ENCODE data around the gene FOXD4L1.
"Not testable (repeated sequence)": the region's sequence is repeated elsewhere in the genome, so short reads cannot be mapped to it uniquely, and the experiment has no call there.

Gene FOXD4L1

DNA sequence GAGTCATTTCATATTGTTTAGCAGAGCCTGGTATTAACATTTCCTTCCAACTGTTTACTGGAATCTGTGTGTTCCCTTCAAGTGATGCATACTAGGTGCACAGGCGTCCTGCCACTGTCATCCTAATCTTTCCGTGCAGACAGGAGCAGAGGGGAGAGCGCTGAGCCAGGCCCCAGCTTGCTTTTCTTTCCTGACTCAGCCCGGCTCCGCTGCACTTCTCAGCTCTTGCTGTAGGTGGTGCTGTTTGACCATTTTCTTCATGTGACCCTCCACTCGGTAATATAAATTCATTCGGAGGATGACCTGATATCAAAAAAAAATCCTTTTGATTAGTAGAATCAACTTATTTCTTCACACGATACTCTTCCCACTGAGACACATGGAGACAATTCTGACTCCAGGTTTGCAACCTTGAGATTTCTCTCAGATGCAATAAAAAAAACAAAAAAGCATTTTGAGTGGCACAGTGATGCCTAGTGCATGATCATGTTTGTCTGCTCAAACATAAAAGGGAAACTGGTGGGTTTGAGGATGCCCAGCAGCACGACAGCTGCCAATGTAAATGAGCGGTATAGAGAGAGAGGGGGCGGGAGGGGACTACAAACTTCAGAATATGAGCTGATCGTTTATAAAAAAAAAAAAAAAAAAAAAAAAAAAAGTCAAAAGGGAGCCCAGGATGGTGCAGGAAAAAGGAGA lies 29.0 kb downstream of the FOXD4L1 start:
- not testable (repeated sequence) for DNase-seq

GRCh38 chr2:113528126-113528525 lies 29.7 kb downstream of the FOXD4L1 start:
- DNase-seq: peak in 2 of 4 experiments; percentile 0 to 1

DNA sequence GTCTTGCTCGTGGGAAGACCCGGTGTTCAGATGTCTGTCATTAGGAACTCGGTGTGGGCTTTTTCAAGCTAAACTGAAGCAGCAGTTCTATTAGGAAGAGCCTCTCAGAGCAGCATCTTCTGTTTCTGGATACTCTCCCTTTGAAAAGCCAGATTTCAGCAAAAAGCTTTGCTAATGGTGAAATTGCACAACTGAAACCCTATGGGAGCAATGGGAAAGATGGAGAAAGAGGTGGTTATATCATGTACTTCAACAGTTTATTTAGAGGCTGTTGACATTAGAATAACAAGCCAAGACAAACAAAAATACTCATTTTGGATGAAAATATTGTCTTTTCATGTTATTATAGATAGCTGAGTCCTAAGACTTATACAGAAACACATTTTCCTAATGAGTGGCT lies 30.4 kb downstream of the FOXD4L1 start:
- not testable (repeated sequence) for DNase-seq

GRCh38 chr2:113532991-113533390 lies 34.5 kb downstream of the FOXD4L1 start:
- not testable (repeated sequence) for DNase-seq

- DNase-seq: not testable (repeated sequence)
Measured at GRCh38 chr2:113536573-113536972, 38.1 kb downstream of the FOXD4L1 start.

DNA sequence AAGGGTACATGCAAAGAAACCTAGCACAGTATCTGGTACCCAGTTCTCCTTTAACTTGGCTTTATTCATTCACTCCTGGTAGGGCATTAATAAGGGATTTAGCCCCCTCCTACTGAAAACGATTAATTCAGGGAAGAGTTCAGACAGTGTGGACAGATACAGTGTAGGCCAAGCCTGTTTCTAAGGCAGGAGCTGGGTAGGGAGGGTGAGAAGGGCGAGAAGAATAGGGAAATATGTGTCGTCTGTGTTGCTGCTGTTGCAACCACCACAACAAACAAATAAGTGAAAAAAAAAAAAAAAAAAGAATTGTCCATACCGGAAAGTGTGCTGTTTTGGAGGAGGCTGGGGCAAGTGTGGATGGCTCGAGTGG lies 42.4 kb downstream of the FOXD4L1 start:
- DNase-seq: not testable (repeated sequence)

DNA sequence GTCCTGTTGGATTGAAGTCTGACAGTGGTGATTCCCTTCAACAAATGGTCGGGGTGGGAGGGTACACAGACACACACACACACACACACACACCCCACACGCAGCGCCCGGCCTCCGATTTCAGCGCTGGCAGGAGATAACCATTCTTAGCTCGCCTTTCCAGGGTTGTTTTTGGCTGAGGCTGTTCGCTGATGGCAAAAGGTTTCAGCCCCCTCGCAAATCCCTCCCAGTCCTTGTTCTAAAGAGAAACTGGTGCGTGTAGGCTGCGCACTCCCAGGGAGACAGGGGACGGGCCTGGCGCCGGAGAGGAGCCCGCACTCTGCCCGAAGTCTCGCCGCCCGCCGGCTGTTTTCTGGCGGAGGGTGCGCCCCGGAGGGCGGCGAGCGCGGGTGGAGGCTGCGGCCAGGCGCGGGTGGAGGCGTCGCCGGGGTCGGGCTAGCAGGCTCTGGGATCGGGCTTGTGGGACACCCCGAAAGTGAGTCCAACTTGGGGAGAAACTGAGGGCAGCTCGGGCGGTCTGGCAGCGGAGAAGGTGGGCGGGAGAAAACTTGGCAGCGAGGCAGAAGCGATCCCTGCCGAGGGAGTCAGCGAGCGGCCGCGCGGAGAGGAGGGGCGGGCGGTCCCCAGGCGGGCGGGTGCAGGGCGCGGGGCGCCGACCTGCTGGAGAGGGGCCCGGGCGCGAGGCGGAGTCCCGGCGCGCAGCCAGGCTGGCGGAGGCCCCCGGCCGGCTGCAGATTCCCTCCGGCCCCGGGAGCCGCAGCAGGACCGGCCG lies 42.9 kb downstream of the FOXD4L1 start:
- DNase-seq: peak; percentile 2 to 49 (median 18)

DNA sequence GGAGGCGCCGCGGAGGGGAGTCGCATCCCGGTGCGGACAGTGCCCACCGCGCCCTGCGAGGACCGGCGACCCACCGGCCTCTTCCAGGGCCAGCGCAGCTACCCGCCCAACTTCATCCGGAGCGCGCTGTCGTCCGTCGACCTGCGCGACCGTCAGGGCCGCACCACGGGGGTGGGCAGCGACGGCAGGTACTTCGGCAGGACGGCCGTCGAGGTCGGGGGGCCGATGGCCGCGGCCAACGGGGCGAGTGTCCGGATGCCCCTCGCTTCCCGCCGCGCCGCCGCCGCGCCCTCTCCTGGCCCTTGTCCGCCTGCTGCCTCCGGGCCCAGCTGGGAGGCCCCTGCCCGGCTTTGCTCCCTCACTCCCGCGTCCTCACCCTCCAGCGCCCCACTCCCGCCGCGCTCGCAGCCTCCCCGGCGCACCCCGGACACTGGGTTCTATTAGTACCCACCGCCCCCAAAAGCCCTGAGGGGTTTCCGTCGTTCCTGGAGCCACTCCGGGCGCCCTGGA lies 43.6 kb downstream of the FOXD4L1 start:
- DNase-seq: peak in 2 of 4 experiments; percentile 0 to 6

- peak in 1 of 4 experiments; percentile 2 for DNase-seq
Measured at GRCh38 chr2:113542529-113542928, 44.1 kb downstream of the FOXD4L1 start.

Measured in suppressor macrophage (primary cell).